Stimulated activated CD4-positive, alpha-beta T cell treated with anti-CD3 and anti-CD28 coated beads, Interleukin-1b, Interleukin-23, amount 100 ng/mL, for 48 hours (primary cell): ENCODE data around the gene H2AZ2.
"Not testable (repeated sequence)": the region's sequence is repeated elsewhere in the genome, so short reads cannot be mapped to it uniquely, and the experiment has no call there.

Experiments used
- DNase-seq: peaks from one replicate; pipeline ENCODE4 v3.0.0-alpha.2; 2020

Gene H2AZ2

DNA sequence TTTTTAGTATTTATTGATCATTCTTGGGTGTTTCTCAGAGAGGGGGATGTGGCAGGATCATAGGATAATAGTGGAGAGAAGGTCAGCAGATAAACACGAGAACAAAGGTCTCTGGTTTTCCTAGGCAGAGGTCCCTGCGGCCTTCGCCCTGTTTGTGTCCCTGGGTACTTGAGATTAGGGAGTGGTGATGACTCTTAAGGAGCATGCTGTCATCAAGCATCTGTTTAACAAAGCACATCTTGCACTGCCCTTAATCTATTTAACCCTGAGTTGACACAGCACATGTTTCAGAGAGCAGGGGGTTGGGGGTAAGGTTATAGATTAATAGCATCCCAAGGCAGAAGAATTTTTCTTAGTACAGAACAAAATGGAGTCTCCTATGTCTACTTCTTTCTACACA is 22.4 kb upstream of the H2AZ2 start:
- DNase-seq = not testable (repeated sequence)

GRCh38 chr7:44867073-44867995 is 19.4 kb upstream of the H2AZ2 start:
- peak; percentile 32 for DNase-seq

- DNase-seq = not testable (repeated sequence)
Observed at GRCh38 chr7:44861949-44862348, 14.1 kb upstream of the H2AZ2 start.

DNA sequence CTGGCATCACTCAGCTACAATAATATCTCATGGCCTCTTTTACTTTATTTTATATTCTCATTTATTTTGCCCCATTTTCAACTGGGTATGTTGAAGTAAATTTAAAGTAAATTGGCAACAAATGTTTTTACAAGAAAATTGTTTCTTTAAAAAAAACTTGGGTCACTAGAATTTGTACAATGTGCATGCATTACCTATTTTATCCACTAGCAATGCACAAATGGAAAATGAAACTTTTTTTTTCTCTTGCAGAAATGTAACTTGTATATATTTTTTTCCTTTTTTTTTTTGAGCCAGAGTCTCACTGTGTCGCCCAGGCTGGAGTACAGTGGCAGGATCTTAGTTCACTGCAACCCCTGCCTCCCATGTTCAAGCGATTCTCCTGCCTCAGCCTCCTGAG is 10.3 kb upstream of the H2AZ2 start:
- DNase-seq = no peak

GRCh38 chr7:44854644-44855364 is 6.9 kb upstream of the H2AZ2 start:
- no peak for DNase-seq

DNA sequence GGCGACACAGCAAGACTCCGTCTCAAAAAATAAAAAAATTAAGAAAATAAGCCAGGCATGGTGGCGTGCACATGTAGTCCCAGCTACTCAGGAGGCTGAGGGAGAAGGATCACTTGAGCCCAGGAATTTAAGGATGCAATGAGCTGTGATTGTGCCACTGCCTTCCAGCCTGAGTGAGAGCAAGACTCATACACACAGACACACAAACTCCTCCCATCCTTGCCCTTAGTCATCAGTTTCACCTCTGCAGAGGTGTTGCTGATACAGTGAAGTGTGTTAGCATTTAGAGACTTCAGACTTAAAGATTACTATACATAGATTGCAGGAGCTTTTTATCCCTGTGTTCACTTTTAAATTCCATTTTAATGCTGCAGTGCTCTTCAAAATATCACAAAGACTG is 5.5 kb upstream of the H2AZ2 start:
- peak; percentile 42 for DNase-seq

DNA sequence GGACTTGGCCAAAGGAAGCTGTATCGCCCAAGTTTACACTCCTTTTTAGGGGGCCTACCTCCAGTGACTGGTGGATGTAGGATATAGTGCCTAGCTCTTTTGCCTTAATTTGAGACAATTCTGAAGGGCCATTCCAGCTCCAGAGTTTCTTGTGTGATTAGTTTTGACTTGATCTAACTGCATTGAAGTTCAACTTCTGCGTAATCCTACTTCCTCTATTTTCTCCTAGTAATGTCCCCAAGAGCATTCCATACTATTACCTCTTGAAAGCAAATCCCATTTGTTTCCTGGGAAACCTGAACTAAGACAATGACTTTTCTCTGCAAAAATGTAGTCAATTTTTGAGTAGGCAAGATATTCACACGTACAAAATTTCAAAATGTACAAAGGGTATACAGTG is 4.7 kb upstream of the H2AZ2 start:
- DNase-seq = no peak

DNA sequence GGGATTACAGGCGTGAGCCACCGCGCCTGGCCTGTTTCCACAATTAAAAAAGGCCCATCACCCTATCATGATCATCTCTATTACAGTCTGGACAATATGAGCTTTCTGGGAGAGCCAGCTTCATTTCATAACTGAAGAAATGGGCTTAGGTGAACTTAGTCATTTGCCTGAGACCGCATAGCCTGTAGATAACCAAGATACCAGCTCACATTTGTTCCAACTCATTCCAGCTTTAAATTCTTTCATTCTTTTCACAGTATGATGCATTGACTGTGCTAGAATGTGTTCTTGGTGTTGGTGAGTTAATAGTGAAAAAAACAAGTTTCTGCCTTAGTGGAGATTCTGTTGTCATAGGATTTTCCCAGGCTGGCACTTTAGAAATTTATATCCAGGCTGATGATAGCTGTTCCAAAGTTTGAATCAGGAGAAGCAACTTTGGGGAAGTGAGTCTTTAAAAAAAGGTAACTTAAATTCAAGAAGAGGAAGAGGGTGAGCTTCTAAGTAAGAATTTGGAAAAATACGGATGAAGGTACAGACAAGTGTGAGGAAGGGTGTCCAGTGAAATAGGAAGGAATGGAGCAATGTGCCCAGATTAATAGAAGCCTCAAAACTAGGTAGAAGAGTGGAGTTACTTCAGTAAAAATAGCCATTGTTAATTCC is 2.1 kb upstream of the H2AZ2 start:
- DNase-seq = no peak

DNA sequence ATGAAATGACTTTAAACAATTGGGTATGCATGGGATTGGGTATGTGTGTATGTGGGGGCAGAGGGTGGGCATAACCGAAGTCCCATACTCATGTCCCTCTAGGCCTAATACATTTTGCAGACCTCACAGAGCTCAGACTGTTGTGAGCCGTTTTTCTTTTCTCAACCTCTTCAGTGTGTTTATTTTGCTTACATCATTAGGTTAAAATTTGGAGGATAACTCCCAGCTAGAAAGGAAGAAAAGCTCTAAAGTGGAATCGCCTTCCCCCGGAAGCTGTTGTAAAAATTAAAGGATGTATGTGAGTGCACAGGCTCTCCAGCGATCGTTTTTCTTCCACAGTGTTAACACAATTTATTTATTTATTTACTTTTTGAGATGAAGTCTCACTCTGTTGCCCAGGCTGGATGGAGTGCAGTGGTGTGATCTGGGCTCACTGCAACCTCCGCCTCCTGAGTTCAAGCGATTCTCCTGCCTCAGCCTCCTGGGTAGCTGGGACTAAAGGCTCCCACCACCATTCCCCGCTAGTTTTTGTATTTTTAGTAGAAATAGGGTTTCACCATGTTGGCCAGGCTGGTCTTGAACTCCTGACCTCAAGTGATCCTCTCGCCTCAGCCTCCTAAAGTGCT is 1.5 kb upstream of the H2AZ2 start:
- DNase-seq = no peak

- DNase-seq = peak; percentile 87
Observed at GRCh38 chr7:44847509-44847919, 373 bp downstream of the H2AZ2 start.

DNA sequence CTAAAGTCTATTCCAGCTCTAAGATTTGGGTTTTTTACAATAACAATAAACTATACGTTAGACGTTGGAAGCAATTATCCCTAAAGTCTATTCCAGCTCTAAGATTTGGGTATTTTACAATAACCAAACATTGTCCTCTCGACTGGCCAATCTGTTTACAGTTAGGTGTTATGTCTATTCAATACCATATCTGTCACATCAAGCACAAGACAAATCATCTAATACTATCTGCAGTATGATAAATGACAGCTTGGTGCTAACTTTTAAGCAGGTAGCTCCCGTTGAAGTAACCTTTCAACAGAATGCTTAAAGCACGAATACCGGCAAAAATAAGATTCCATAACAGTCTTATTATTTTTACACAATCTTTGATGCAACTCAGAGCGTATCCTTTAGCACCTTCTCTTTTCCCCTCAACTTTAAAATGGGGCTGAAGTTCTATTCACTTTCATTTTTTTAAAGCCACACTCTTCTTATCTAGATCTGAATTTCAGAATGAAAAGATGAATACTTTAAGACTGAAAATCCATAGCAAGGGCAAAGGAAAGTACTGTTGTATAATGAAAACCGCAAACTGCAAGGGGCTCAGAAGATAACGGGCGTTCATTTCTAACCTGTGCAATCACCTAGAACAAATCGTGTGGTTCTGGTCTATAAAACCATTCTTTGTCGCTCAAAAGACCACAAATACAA is 925 bp downstream of the H2AZ2 start:
- no peak for DNase-seq

DNA sequence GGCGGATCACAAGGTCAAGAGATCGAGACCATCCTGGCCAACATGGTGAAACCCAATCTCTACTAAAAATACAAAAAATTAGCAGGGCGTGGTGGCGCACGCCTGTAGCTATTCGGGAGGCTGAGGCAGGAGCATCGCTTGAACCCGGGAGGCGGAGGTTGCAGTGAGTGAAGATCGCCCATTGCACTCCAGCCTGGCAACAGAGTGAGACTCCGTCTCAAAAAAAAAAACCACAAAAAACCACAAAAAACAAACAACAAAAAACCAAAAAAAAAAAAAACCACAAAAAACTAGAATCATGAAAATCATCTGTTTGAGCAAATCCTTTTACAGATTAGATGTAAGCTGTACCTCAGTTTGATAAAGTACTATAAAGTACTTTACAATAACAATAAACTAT is 1.5 kb downstream of the H2AZ2 start:
- DNase-seq = not testable (repeated sequence)

- no peak for DNase-seq
Observed at GRCh38 chr7:44845451-44845850, 2.4 kb downstream of the H2AZ2 start.

DNA sequence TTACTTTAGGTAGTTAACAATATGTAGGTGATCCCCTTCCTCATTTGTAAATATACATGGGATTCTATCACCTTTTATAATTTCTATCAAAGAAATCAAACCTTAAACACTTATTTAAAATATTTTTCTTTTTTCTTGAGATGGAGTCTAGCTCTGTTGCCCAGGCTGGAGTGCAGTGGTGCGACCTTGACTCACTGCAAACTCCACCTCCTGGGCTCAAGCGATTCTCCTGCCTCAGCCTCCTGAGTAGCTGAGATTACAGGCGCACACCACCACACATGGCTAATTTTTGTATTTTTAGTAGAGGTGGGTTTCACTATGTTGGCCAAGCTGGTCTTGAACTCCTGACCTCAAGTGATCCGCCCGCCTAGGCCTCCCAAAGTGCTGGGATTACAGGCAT is 4.4 kb downstream of the H2AZ2 start:
- not testable (repeated sequence) for DNase-seq

GRCh38 chr7:44842675-44843074 is 5.2 kb downstream of the H2AZ2 start:
- not testable (repeated sequence) for DNase-seq

DNA sequence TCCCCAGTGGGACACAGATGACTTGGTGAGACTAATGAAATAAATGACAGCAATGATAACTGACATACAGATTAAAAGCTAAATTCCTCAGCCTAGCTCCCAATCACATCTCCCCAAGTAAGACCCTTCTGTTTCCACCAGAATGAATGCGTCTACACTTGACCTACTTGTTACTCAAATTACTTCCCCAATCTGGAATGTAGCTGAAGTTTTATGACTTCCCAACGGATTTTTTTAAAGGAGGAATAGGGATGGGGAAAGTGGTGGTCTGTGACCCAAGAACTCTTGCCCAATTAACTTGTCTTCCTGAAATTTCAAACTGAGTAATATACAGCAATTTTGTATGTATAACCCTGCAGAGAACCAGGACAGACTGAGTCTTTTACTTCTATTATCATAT is 9.1 kb downstream of the H2AZ2 start:
- no peak for DNase-seq

DNA sequence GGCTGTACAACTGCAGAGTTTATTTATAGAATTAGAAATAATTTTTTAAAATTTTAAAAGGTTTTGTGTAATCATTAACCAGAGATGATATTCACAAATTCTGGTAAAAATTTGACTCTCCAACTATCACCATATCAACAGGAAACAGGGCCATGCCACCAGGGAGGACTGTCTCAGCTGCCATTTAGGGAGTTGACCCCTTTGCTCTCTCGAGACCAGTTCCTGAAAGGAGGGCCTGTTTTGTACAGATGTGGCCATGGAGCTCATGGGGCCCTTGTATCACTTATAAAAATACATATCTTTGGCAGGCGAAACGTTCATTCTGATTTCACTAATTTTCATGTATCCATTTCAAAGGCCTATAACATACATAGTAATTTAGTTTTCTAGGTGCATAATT is 20.3 kb downstream of the H2AZ2 start:
- no peak for DNase-seq

DNA sequence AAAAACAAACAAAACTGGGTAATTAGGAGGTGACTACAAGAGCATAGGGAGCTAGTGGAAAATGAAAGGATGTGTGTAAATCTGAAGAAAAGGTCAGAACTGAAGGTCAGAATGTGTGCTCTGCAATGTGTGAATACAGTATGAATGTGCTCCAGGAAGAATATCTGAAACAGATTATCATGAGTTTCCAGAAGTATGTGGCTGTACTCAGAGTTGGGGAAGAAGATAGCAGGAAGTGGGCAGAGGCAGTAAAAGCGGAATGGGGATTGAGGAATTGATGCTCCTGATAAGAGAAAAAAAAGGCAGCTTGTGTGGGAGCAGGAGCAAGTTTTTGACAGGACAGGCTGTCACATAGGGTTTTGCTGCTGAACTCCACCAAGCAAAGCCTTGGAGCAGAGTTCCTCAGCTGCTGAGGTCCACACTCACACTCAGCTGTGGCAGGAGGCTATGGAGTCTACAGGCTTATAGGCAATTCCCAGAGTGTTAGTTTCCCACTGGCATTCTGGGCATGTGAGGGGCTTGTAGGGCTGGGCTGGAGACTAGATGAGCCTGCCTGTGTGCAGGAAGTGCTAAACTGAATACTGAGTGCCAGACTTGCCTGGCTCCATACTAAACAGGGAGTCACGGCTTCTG is 22.9 kb downstream of the H2AZ2 start:
- no peak for DNase-seq

- no peak for DNase-seq
Observed at GRCh38 chr7:44823255-44823781, 24.6 kb downstream of the H2AZ2 start.

DNA sequence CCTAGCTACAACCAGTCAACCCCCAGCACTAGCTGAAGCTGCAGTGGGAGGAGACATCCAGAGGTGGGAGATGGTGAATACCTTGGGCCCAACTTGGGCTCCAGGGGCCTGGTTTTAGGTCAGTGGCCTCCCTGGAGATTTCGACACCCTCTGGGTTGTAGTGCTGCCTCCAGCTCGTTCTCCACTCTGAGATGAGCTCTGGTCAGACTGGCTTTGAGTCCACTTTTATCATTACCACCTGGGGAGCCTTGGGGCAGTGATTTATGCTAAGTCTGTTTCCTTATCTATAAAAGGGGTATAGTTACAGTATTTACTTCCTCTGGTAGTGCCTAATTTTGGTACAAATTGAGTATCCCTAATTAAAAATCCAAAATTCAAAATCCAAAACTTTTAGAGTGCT is 28.6 kb downstream of the H2AZ2 start:
- no peak for DNase-seq

GRCh38 chr7:44814919-44815318 is 33.0 kb downstream of the H2AZ2 start:
- no peak for DNase-seq

GRCh38 chr7:44811571-44811970 is 36.3 kb downstream of the H2AZ2 start:
- no peak for DNase-seq
